Caco-2 (cell line): ENCODE results near the gene ASB13. TPM values are rescaled to one million over a fixed set of nuclear protein-coding genes. Genes with fewer than 3 reads are reported as not detected.

Experiments
- BruUV-seq: library from RNA; stranded (reverse); fragments of 400-500 nt; replicated peaks from 2 replicates; lab custom pipeline; 2021; lab: Mats Ljungman, UMichigan
- CTCF ChIA-PET: fragments of 300-600 bp; sonication (Branson Sonifier 250); formaldehyde crosslinking; loops from one replicate; lab custom pipeline; 2022; ENCODE audit warnings: antibody characterized with exemption; lab: Charles Lee
- POLR2A ChIA-PET: fragments of 300-600 bp; sonication (Branson Sonifier 250); formaldehyde crosslinking; loops from one replicate; lab custom pipeline; 2022; ENCODE audit warnings: antibody characterized with exemption; lab: Charles Lee
- DNase-seq, 2 experiments: peaks; one replicate each; pipeline versions ENCODE4 v3.0.0 to v3.0.0-alpha.2; 2020 to 2022
- H3K27me3 ChIP-seq: replicated peaks from 2 replicates; pipeline ENCODE4 v1.6.0; 2011; ENCODE audit warnings: low read length; ENCODE audit not compliant: control insufficient read depth, insufficient read depth
- H3K36me3 ChIP-seq: 2 replicates; pipeline ENCODE4 v1.5.1; 2011; ENCODE audit warnings: low read length; ENCODE audit not compliant: control insufficient read depth, insufficient read depth
- H3K4me1 ChIP-seq: fragments of 250-450 bp; sonication (Bioruptor Pico); 2 replicates; pipeline ENCODE4 v1.5.1; 2020; ENCODE audit warnings: mild to moderate bottlenecking
- H3K4me3 ChIP-seq: 2 replicates; pipeline ENCODE4 v1.5.1; 2011; ENCODE audit warnings: low read depth, mild to moderate bottlenecking, control low read depth, low read length
- H3K9me3 ChIP-seq: fragments of 250-450 bp; sonication (Bioruptor Pico); 2 replicates; pipeline ENCODE4 v1.5.1; 2020; ENCODE audit warnings: mild to moderate bottlenecking, moderate library complexity
- H3K27ac Mint-ChIP-seq: one replicate; pipeline ENCODE4 v1.8.0; 2022; ENCODE audit warnings: mixed read lengths; ENCODE audit not compliant: unreplicated experiment
- H3K27me3 Mint-ChIP-seq: one replicate; pipeline ENCODE4 v1.8.0; 2022; ENCODE audit warnings: mixed read lengths; ENCODE audit not compliant: insufficient read depth, unreplicated experiment
- H3K36me3 Mint-ChIP-seq: one replicate; pipeline ENCODE4 v1.8.0; 2022; ENCODE audit warnings: mild to moderate bottlenecking, mixed read lengths; ENCODE audit not compliant: insufficient read depth, unreplicated experiment
- H3K4me1 Mint-ChIP-seq: one replicate; pipeline ENCODE4 v1.8.0; 2022; ENCODE audit warnings: low read depth, mixed read lengths; ENCODE audit not compliant: unreplicated experiment
- H3K4me3 Mint-ChIP-seq: one replicate; pipeline ENCODE4 v1.8.0; 2022; ENCODE audit warnings: mild to moderate bottlenecking, moderate library complexity, mixed read lengths; ENCODE audit not compliant: unreplicated experiment
- H3K9me3 Mint-ChIP-seq: one replicate; pipeline ENCODE4 v1.8.0; 2022; ENCODE audit warnings: mixed read lengths; ENCODE audit not compliant: unreplicated experiment
- intact Hi-C: fragments of 100-400 bp; cut with micrococcal nuclease; formaldehyde crosslinking; loops from one replicate; pipeline ENCODE4 v1.10.0; 2022; ENCODE audit not compliant: unreplicated experiment
- total RNA-seq: library from RNA; stranded (reverse); gene quantifications from 2 replicates; pipeline ENCODE4 v1.2.3, GENCODE V29; 2022
- TF ChIP-seq, protein P1 (sequence below), 2 experiments: fragments of 200-600 bp in 1 of 2; IDR thresholded peaks; 1 replicate in 1 of 2; 2 replicates in 1 of 2; pipeline versions ENCODE4 v1.5.1 to v1.8.0; 2011 to 2022; ENCODE audit warnings: antibody characterized with exemption in 1 of 2, control low read depth in 1 of 2, inconsistent platforms in 1 of 2, low read depth in 1 of 2, low read length in 1 of 2, mild to moderate bottlenecking in 1 of 2, moderate library complexity in 1 of 2; ENCODE audit not compliant: insufficient read depth in 1 of 2, severe bottlenecking in 1 of 2, unreplicated experiment in 1 of 2

The ASB13 gene
- total RNA-seq, 1 experiment from 2014 or later: 44.8 TPM

- no peaks in the 10 kb centered on the region for H3K27me3 ChIP-seq
- TF ChIP-seq, protein P1, sequence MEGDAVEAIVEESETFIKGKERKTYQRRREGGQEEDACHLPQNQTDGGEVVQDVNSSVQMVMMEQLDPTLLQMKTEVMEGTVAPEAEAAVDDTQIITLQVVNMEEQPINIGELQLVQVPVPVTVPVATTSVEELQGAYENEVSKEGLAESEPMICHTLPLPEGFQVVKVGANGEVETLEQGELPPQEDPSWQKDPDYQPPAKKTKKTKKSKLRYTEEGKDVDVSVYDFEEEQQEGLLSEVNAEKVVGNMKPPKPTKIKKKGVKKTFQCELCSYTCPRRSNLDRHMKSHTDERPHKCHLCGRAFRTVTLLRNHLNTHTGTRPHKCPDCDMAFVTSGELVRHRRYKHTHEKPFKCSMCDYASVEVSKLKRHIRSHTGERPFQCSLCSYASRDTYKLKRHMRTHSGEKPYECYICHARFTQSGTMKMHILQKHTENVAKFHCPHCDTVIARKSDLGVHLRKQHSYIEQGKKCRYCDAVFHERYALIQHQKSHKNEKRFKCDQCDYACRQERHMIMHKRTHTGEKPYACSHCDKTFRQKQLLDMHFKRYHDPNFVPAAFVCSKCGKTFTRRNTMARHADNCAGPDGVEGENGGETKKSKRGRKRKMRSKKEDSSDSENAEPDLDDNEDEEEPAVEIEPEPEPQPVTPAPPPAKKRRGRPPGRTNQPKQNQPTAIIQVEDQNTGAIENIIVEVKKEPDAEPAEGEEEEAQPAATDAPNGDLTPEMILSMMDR (IDR thresholded peaks at IDR 0.05; ENCODE audit: insufficient read depth in 1 of 2, low read depth in 1 of 2, low read length in 1 of 2, severe bottlenecking in 1 of 2, unreplicated experiment in 1 of 2): no peak
- Mint-ChIP-seq H3K27me3 (no peaks in the 10 kb centered on the region), H3K36me3 (no peaks in the 10 kb centered on the region), H3K4me1 (peaks cover 26% of the 10 kb centered on the region), H3K9me3 (no peaks in the 10 kb centered on the region), H3K27ac (peak overlapping the region; percentile 89), H3K4me3 (peak overlapping the region; percentile 52)
- no peaks in the 10 kb centered on the region for H3K36me3 ChIP-seq
- peaks cover 34% of the 10 kb centered on the region for H3K4me1 ChIP-seq
- intact Hi-C loops: loop anchor here (1.0 to 2.0 kb wide), 2 partner anchors 19 to 36 kb away; no protein-coding TSS in a partner anchor
- H3K9me3 ChIP-seq: no peaks in the 10 kb centered on the region
- ChIA-PET CTCF (interaction anchor here (0.7 to 1.0 kb wide), 2 partner anchors 13 to 795 kb away, joined by 3 to 5 read pairs; no protein-coding TSS in a partner anchor), POLR2A (interaction anchor here (0.6 to 1.0 kb wide), 2 partner anchors 75 to 164 kb away, joined by 3 to 5 read pairs; partner anchors contain the start of gene TASOR2)
- DNase-seq: peak; percentile 46 to 68
- BruUV-seq: TSS peak; percentile 71
- H3K4me3 ChIP-seq: no peak overlapping the region
Measured at GRCh38 chr10:5609952-5610616, 56.3 kb downstream of the ASB13 start.

GRCh38 chr10:5608608-5609220 is 57.7 kb downstream of the ASB13 start:
- H3K9me3 Mint-ChIP-seq: no peaks in the 10 kb centered on the region
- POLR2A ChIA-PET: no interaction called here
- CTCF ChIA-PET: no interaction called here
- DNase-seq: no peak
- H3K36me3 Mint-ChIP-seq: no peaks in the 10 kb centered on the region
- peak overlapping the region; percentile 9 for H3K27ac Mint-ChIP-seq
- TF ChIP-seq, protein P1 (IDR thresholded peaks at IDR 0.05; ENCODE audit: insufficient read depth in 1 of 2, low read depth in 1 of 2, low read length in 1 of 2, severe bottlenecking in 1 of 2, unreplicated experiment in 1 of 2): no peak
- H3K36me3 ChIP-seq: no peaks in the 10 kb centered on the region
- intact Hi-C loops: no loop called here
- H3K4me1 Mint-ChIP-seq: peaks cover 22% of the 10 kb centered on the region
- H3K4me3 ChIP-seq: no peak overlapping the region
- peaks cover 23% of the 10 kb centered on the region for H3K4me1 ChIP-seq
- no peak overlapping the region for H3K4me3 Mint-ChIP-seq
- H3K9me3 ChIP-seq: no peaks in the 10 kb centered on the region
- BruUV-seq: no TSS peak
- H3K27me3 Mint-ChIP-seq: no peaks in the 10 kb centered on the region
- no peaks in the 10 kb centered on the region for H3K27me3 ChIP-seq

DNA sequence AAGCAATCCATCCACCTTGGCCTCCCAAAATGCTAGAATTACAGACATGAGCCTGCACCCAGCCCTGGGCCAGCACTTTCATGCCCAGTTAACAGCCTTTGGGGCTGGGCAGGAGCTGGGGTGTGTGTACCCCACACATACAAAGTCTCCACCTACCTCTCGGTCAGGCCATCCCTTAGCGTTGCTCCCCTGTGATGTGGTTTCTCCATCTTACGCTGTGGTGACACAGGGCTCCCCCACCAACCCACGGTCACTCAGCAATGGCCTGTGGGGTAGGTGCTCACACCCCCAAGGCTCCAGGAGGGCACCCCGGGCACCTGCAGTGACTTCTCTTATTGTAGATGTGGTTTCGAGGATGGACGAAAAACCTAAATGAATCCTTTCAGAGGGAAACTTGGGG is 58.8 kb downstream of the ASB13 start:
- no peak overlapping the region for H3K4me3 Mint-ChIP-seq
- peaks cover 3% of the 10 kb centered on the region; the same call in 1 of the 2 replicates for H3K9me3 ChIP-seq
- H3K27me3 Mint-ChIP-seq: no peaks in the 10 kb centered on the region
- H3K4me1 ChIP-seq: peaks cover 20% of the 10 kb centered on the region
- no peak overlapping the region for H3K4me3 ChIP-seq
- H3K36me3 Mint-ChIP-seq: no peaks in the 10 kb centered on the region
- ChIA-PET POLR2A (no interaction called here), CTCF (no interaction called here)
- intact Hi-C loops: no loop called here
- no peaks in the 10 kb centered on the region for H3K9me3 Mint-ChIP-seq
- BruUV-seq: no TSS peak
- peaks cover 22% of the 10 kb centered on the region for H3K4me1 Mint-ChIP-seq
- no peaks in the 10 kb centered on the region for H3K27me3 ChIP-seq
- no peak overlapping the region for H3K27ac Mint-ChIP-seq
- DNase-seq: no peak
- TF ChIP-seq, protein P1 (IDR thresholded peaks at IDR 0.05; ENCODE audit: insufficient read depth in 1 of 2, low read depth in 1 of 2, low read length in 1 of 2, severe bottlenecking in 1 of 2, unreplicated experiment in 1 of 2): no peak
- H3K36me3 ChIP-seq: no peaks in the 10 kb centered on the region
